ENCODE measurements around the gene TTLL8.
A peak's percentile ranks its signal among the peaks of the same experiment; 100 is the strongest.

TTLL8 gene

GRCh38 chr22:50008151-50009040 lies 49.7 kb downstream of the TTLL8 start (continued):
- TF ChIP-seq GLIS2 (tag by site-specific recombination; IDR thresholded peaks at IDR 0.05) (peak; percentile 77), ZNF610 (tag by site-specific recombination; IDR thresholded peaks at IDR 0.05; ENCODE audit: borderline replicate concordance) (no peak), ZFHX2 (tag by site-specific recombination; conservative IDR thresholded peaks at IDR 0.05) (peak; percentile 36; the same call in 1 of the 2 replicates), ATF2 (tag by site-specific recombination; IDR thresholded peaks at IDR 0.05; ENCODE audit: low read depth) (no peak), ZNF221 (tag by site-specific recombination; IDR thresholded peaks at IDR 0.05; ENCODE audit: borderline replicate concordance) (no peak), EGR2 (tag by site-specific recombination; IDR thresholded peaks at IDR 0.05; ENCODE audit: low read depth) (peak; percentile 9; the same call in 1 of the 2 replicates), SCRT2 (tag by site-specific recombination; IDR thresholded peaks at IDR 0.05) (peak; percentile 93), ZNF140 (tag by site-specific recombination; IDR thresholded peaks at IDR 0.05) (no peak), ZXDB (tag by site-specific recombination; IDR thresholded peaks at IDR 0.05) (0 out of 2 replicates have a peak, but pooled peaks have one; percentile 16), ZNF426 (tag by site-specific recombination; IDR thresholded peaks at IDR 0.05) (no peak), PRDM10 (tag by site-specific recombination; IDR thresholded peaks at IDR 0.05) (peak; percentile 41; the same call in 1 of the 2 replicates), PATZ1 (tag by site-specific recombination; IDR thresholded peaks at IDR 0.05) (peak; percentile 63; the same call in 1 of the 2 replicates), ZNF548 (tag by site-specific recombination; IDR thresholded peaks at IDR 0.05) (no peak), ZBTB49 (tag by site-specific recombination; IDR thresholded peaks at IDR 0.05; ENCODE audit: low read depth) (no peak), ZIC2 (tag by site-specific recombination; IDR thresholded peaks at IDR 0.05) (peak; percentile 97), PRDM6 (tag by site-specific recombination; IDR thresholded peaks at IDR 0.05) (peak; percentile 67; the same call in 1 of the 2 replicates), GLIS1 (tag by site-specific recombination; IDR thresholded peaks at IDR 0.05) (peak; percentile 90)

Measured in HEK293 (cell line).